Frontal cortex (tissue), 4 donors: Measurements from ENCODE around the gene CYB5B. TPM values are rescaled to one million over a fixed set of nuclear protein-coding genes. Genes with fewer than 3 reads are reported as not detected.

Source experiments
- DNase-seq, 2 donors: peaks; one replicate each; pipeline ENCODE4 v3.0.0; 2012; ENCODE audit warnings: low spot score in 2 of 2
- FAIRE-seq: peaks from 2 replicates; lab custom pipeline; 2012; peaks lifted over from hg19 to GRCh38; lab: Jason Lieb, UNC
- total RNA-seq: library from RNA; depleted of rRNA; stranded (reverse); fragments of >200 nt; gene quantifications from one replicate; pipeline ENCODE4 v1.2.3, GENCODE V29; 2014
- donor health status: control.
- donor health status: control.
- donor health status: control.

CYB5B gene
- total RNA-seq, 1 donor from 2014 or later, result 49.3 TPM

DNA sequence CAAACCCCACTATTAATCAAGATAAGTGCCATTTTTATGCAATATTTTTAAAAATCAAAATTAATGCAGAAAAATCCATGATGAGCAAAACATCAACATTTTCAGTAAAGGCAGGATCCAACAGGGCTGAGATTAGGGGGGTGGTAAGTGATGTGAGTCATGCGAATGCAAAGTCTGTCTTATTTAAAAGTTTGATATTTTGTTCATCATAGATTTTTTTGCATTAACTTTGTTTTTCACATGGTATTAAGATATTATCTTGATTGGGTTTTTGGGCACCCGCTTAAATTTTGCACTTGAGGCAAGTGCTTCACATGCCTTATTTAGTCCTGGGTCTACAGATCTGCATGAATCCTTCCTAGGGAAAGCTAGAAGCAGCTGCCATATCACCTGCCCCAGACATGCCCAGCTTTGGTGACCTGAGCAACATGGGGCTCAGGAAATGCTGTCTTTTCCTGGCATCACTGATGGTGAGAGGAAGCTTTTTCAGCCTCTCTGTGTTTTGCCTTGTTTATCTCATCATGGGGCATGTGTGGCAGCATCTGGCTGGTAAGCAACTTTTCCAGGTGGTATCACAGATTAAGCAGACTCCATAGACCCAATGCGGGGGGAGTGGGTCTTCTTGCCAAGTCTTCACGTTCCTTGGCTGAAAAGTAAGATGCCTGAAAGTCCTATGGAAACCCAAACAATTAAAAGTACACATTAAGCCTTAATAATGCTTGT is 83.8 kb downstream of the CYB5B start:
- DNase-seq (no peak), FAIRE-seq (no peak)

DNA sequence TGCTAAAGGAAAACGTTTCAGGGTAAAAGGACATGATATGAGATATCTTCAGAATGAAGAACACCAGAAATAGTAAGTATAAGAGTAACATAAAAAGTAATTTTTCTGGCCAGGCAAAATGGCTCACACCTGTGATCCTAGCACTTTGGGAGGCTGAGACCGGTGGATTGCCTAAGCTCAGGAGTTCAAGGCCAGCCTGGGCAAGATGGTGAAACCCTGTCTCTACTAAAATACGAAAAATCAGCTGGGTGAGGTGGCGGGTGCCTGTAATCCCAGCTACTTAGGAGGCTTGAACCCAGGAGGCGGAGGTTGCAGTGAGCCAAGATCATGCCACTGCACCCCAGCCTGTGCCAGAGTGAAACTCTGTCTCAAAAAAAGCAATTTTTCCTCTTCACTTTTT is 84.7 kb downstream of the CYB5B start:
- FAIRE-seq (no peak), DNase-seq (no peak)

DNA sequence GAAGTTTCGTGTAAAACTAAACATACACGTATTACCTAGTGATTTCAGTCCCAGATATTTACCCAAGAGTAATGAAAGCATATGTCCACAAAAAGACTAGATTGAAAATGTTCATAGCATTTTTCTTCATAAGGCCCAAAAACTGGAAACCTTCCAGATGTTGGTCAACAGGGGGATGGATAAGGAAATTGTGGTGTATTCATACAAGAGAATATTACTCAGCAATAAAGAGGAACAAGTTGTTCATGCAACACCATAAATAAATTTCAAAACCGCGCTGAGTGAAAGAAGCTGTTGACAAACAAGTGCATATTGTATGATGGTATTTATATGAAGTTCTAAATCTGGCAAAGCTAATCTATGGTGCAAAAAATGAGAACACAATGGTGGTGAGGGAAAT is 87.2 kb downstream of the CYB5B start:
- FAIRE-seq, result no peak
- no peak for DNase-seq

DNA sequence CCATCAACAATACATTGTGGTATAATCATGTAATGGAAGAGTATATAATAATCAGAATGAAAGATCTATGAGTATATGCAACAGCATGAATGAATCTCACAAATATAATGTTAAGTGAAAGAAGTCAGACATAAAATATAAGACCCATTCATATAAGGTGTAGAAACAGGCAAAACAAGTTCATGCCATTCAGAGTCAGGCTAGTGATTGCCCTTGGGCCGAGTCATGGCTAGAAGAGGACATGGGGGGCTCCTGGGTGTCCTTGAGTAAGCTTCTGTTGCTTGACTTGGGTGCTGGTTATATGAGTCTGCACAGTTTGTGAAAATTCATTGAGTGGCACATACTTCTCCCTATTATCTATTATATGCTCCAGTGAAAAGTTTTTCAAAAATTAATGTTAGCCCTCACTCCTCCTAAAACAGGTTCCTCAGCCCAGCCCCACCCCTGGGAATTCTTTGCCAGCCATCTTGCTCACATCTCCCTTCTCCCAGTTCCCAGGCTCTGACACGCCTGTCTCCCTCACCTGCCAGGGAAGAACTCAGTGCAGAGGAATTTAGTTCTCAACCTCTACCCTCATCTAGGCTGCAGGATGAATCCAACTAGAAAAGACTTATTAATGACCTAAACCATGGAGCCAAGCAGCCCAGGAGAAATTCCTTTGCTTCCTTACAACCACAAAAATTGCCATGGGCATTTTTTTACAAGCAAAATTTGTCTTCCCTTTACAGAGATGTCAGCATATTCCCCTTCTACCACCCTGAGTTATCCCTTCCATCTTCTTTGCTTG is 89.0 kb downstream of the CYB5B start:
- FAIRE-seq (no peak), DNase-seq (no peak)

DNA sequence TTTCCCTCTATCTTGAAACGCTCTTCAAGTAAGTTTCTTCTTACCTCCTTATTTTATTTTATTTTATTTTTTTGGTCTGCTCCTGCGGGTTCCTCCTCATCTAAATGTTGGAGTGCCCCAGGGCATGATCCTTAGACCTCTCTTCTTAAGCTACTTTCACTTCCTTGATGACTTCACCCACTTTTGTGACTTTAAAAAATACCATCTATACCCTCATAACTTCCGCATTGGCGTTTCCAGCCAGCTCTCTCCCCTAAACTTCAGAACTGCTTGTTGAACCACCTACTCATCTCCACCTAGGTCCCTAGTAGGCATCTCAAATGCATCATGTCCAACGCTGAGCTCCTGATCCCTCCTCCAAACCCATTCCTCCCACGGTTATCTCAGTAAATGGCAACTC is 89.9 kb downstream of the CYB5B start:
- no peak for FAIRE-seq
- DNase-seq, result no peak

Other genes with a start within 250 kb of the CYB5B start
- gene SNTB2, start 237.5 kb upstream of the CYB5B start, total RNA-seq, result 12.2 TPM
- gene VPS4A, start 113.3 kb upstream of the CYB5B start, total RNA-seq, result 40.8 TPM
- 6.1 TPM for gene PDF, start 94.0 kb upstream of the CYB5B start, total RNA-seq
- gene COG8, start 85.1 kb upstream of the CYB5B start, total RNA-seq, result 41.6 TPM
- 13.0 TPM for gene NIP7, start 84.8 kb upstream of the CYB5B start, total RNA-seq
- gene TMED6, start 72.8 kb upstream of the CYB5B start, total RNA-seq, result not detected
- 110 TPM for gene TERF2, start 38.6 kb upstream of the CYB5B start, total RNA-seq
- gene NFAT5, start 141.3 kb downstream of the CYB5B start, total RNA-seq, result 14.7 TPM